HG02610 (cell line): Measurements from ENCODE around the gene SF3A1.

ENCODE experiments used
- ATAC-seq: cut with Tn5 transposase; IDR thresholded peaks from one replicate; pipeline ENCODE4 v1.9.1; 2021; ENCODE audit warnings: mild to moderate bottlenecking, moderate library complexity; ENCODE audit not compliant: unreplicated experiment

SF3A1 gene

GRCh38 chr22:30386608-30386959 is 29.9 kb upstream of the SF3A1 start:
- ATAC-seq = no peak

GRCh38 chr22:30385942-30386341 is 29.2 kb upstream of the SF3A1 start:
- ATAC-seq = no peak

GRCh38 chr22:30383061-30383460 is 26.4 kb upstream of the SF3A1 start:
- no peak for ATAC-seq

GRCh38 chr22:30382340-30382739 is 25.6 kb upstream of the SF3A1 start:
- ATAC-seq = no peak

- ATAC-seq = no peak
These were observed 24.6 kb upstream of the SF3A1 start for GRCh38 chr22:30381264-30381663.

- no peak for ATAC-seq
These were observed 23.3 kb upstream of the SF3A1 start for GRCh38 chr22:30380011-30380410.

- no peak for ATAC-seq
These were observed 18.7 kb upstream of the SF3A1 start for GRCh38 chr22:30375312-30375849.

GRCh38 chr22:30373331-30374325 is 16.9 kb upstream of the SF3A1 start:
- ATAC-seq = no peak

- ATAC-seq = no peak
These were observed 16.2 kb upstream of the SF3A1 start for GRCh38 chr22:30372915-30373314.

- no peak for ATAC-seq
These were observed 15.3 kb upstream of the SF3A1 start for GRCh38 chr22:30371981-30372380.

GRCh38 chr22:30371321-30371720 is 14.6 kb upstream of the SF3A1 start:
- ATAC-seq = no peak

GRCh38 chr22:30370641-30371230 is 14.0 kb upstream of the SF3A1 start:
- ATAC-seq = no peak

- ATAC-seq = no peak
These were observed 11.7 kb upstream of the SF3A1 start for GRCh38 chr22:30368420-30368819.

GRCh38 chr22:30365891-30366290 is 9.2 kb upstream of the SF3A1 start:
- no peak for ATAC-seq

- no peak for ATAC-seq
These were observed 6.1 kb upstream of the SF3A1 start for GRCh38 chr22:30362651-30363281.

GRCh38 chr22:30361916-30362650 is 5.4 kb upstream of the SF3A1 start:
- ATAC-seq = no peak

GRCh38 chr22:30358541-30358940 is 1.8 kb upstream of the SF3A1 start:
- ATAC-seq = no peak

- ATAC-seq = no peak
These were observed 1.0 kb upstream of the SF3A1 start for GRCh38 chr22:30357650-30358215.

- no peak for ATAC-seq
These were observed 509 bp upstream of the SF3A1 start for GRCh38 chr22:30357236-30357570.

- no peak for ATAC-seq
These were observed 2.0 kb downstream of the SF3A1 start for GRCh38 chr22:30354644-30355043.

GRCh38 chr22:30351226-30351625 is 5.5 kb downstream of the SF3A1 start:
- ATAC-seq = no peak
